Vagina (tissue), 2 donors: ENCODE results near the gene AHNAK. TPM values are rescaled to one million over a fixed set of nuclear protein-coding genes. Genes with fewer than 3 reads are reported as not detected.
"Not testable (repeated sequence)": the region's sequence is repeated elsewhere in the genome, so short reads cannot be mapped to it uniquely, and the experiment has no call there.

ENCODE experiments used
- DNase-seq, 2 donors: peaks; one replicate each; pipeline ENCODE4 v3.0.0-alpha.2; 2017; ENCODE audit errors: extremely low spot score in 2 of 2
- H3K27ac ChIP-seq: fragments of 200-600 bp; sonication (generic); one replicate; pipeline ENCODE4 v1.5.1; 2019
- H3K27me3 ChIP-seq: fragments of 200-600 bp; sonication (generic); one replicate; pipeline ENCODE4 v1.5.1; 2019
- H3K36me3 ChIP-seq, 2 donors: fragments of 200-600 bp; sonication (generic); one replicate each; pipeline ENCODE4 v1.5.1; 2017 to 2019
- H3K4me1 ChIP-seq: fragments of 200-600 bp; sonication (generic); one replicate; pipeline ENCODE4 v1.5.1; 2019
- H3K4me3 ChIP-seq, 2 donors: fragments of 200-600 bp; sonication (generic); 1 replicate in 1 of 2; 2 replicates in 1 of 2; pipeline ENCODE4 v1.5.1; 2016 to 2019
- H3K9me3 ChIP-seq: fragments of 200-600 bp; sonication (generic); one replicate; pipeline ENCODE4 v1.5.1; 2019
- POLR2A ChIP-seq, 2 donors: fragments of 450-650 bp; IDR thresholded peaks; one replicate each; pipeline ENCODE4 v1.6.1; 2017; ENCODE audit warnings: antibody characterized with exemption in 2 of 2, mild to moderate bottlenecking in 2 of 2, moderate library complexity in 2 of 2
- POLR2AphosphoS5 ChIP-seq, 2 donors: sonication (generic); formaldehyde crosslinking; IDR thresholded peaks; one replicate each; pipeline ENCODE4 v1.9.0; 2017; ENCODE audit warnings: antibody characterized with exemption in 2 of 2, mild to moderate bottlenecking in 2 of 2, low read depth in 1 of 2; ENCODE audit not compliant: insufficient read depth in 1 of 2
- intact Hi-C: fragments of 100-400 bp; cut with DNase I; formaldehyde crosslinking; loops from one replicate; pipeline ENCODE4 v1.15.1; 2023
- total RNA-seq: library from RNA; depleted of rRNA; stranded (reverse); fragments of >200 nt; gene quantifications from one replicate; pipeline ENCODE4 v1.2.3, GENCODE V29; 2016
- TF ChIP-seq, protein P1 (sequence below), 3 experiments: fragments of 450-650 bp in 2 of 3; fragments of 200-600 bp in 1 of 3; sonication (generic) in 1 of 3; IDR thresholded peaks; one replicate each; pipeline ENCODE4 v1.5.1; 2017 to 2019; ENCODE audit warnings: antibody characterized with exemption in 3 of 3, mild to moderate bottlenecking in 2 of 3, moderate library complexity in 2 of 3

AHNAK gene
- total RNA-seq, 1 donor from 2014 or later: 828 TPM

DNA sequence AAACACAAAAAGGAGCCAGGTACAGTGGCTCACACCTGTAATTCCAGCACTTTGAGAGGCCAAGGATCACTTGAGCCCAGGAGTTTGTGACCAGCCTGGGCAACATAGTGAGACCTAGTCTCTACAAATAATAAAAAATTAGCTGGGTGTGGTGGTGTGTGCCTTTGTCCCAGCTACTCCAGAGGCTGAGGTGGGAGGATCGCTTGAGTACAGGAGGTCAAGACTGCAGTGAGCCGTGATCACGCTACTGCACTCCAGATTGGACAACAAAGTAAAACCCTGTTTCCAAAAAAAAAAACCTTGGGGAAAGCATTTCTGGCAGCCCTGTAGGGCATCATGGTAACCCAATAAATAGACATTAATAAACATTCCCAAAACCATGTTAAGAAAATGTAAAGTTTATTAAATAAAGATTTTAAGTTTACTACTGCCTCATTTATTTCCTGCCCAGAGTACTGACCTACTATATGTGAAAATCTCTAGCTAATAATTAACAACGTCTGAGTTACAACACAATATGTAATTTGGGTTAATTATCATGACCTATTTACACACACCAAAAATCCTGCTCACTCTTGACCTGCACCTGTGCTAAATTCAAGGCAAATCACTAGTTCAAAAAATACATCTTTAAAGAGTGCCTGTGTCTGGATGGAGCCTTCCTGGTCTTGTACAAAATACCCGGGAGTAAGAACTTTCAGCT is 18.6 kb upstream of the AHNAK start:
- no peak for DNase-seq
- Histone ChIP-seq H3K4me3 (no peak overlapping the region), H3K36me3 (peaks cover 0 to 80% of the 10 kb centered on the region in 2 donors), H3K27me3 (no peaks in the 10 kb centered on the region), H3K4me1 (peaks cover 27% of the 10 kb centered on the region), H3K9me3 (no peaks in the 10 kb centered on the region), H3K27ac (no peak overlapping the region)
- TF ChIP-seq POLR2A (IDR thresholded peaks at IDR 0.05) (no peak), POLR2AphosphoS5 (IDR thresholded peaks at IDR 0.05; ENCODE audit: insufficient read depth in 1 of 2, low read depth in 1 of 2) (no peak)
- TF ChIP-seq, protein P1, sequence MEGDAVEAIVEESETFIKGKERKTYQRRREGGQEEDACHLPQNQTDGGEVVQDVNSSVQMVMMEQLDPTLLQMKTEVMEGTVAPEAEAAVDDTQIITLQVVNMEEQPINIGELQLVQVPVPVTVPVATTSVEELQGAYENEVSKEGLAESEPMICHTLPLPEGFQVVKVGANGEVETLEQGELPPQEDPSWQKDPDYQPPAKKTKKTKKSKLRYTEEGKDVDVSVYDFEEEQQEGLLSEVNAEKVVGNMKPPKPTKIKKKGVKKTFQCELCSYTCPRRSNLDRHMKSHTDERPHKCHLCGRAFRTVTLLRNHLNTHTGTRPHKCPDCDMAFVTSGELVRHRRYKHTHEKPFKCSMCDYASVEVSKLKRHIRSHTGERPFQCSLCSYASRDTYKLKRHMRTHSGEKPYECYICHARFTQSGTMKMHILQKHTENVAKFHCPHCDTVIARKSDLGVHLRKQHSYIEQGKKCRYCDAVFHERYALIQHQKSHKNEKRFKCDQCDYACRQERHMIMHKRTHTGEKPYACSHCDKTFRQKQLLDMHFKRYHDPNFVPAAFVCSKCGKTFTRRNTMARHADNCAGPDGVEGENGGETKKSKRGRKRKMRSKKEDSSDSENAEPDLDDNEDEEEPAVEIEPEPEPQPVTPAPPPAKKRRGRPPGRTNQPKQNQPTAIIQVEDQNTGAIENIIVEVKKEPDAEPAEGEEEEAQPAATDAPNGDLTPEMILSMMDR (IDR thresholded peaks at IDR 0.05): no peak
- intact Hi-C loops: no loop called here

DNA sequence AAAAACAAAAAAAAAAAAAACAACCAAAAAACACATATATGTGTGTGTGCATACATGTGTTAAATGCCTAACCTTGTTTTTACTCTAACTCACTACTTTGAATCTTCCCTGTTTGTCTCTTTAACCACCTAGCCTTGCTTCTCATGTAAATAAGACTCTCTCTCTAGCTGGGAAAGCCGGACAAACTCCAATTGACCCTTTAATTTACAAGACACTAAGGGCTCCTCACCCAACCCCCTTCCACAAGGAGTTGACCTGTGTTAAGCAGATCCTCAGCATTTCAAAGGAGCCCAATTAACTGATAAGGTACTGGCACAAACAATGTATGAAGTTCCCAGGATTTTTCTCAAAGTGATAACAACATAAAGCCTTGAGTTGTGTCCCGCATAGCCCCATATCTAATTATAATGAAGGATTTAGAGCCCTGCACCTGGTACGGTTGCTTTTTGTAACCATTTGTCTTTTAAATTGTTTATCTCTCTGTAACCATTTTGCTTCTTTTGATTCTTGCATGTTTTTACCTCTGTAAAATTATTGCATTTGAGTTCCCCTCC is 15.1 kb upstream of the AHNAK start:
- intact Hi-C loops, H3K27me3 ChIP-seq, H3K4me3 ChIP-seq, H3K9me3 ChIP-seq, DNase-seq: not testable (repeated sequence)
- H3K27ac ChIP-seq: peak overlapping the region; percentile 98
- H3K36me3 ChIP-seq: peaks cover 0 to 61% of the 10 kb centered on the region in 2 donors
- H3K4me1 ChIP-seq: peaks cover 46% of the 10 kb centered on the region

DNA sequence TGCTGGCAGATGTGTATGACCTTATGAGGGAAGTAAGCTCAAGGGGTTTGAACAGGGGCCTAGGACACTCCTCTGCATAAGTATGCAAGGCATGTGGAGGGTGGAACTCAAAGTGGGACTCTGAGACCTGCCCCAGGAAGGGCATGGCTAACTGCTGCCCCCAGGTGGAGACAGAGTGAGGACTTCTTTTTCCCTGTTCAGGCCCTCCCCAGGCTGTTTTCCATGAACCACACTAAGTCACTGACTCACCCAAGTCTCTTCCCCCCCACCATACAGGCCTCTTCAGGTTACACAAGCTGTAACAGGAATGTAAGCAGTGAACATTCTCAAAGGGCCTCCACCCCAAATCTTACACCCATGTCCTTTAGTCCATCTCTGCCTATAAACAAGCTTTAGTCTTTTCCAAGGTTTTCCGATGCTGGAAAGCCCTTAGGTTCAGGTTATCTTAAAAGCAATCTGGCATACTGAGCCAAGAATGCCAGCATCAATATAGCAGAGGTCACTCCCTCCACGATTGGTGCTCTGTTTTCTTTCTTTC is 14.0 kb upstream of the AHNAK start:
- TF ChIP-seq, protein P1 (IDR thresholded peaks at IDR 0.05): peak; percentile 73 to 90 (median 83)
- peak in 1 of 2 donors; percentile 93 for TF ChIP-seq POLR2AphosphoS5 (IDR thresholded peaks at IDR 0.05; ENCODE audit: insufficient read depth in 1 of 2, low read depth in 1 of 2)
- no peak for TF ChIP-seq POLR2A (IDR thresholded peaks at IDR 0.05)
- H3K4me3 ChIP-seq: no peak overlapping the region
- peak in 1 of 2 donors; percentile 97 for DNase-seq
- H3K4me1 ChIP-seq: peaks cover 58% of the 10 kb centered on the region
- H3K27ac ChIP-seq: peak overlapping the region; percentile 98
- H3K36me3 ChIP-seq: peaks cover 0 to 50% of the 10 kb centered on the region in 2 donors
- H3K27me3 ChIP-seq: no peaks in the 10 kb centered on the region
- intact Hi-C loops: no loop called here
- no peaks in the 10 kb centered on the region for H3K9me3 ChIP-seq

GRCh38 chr11:62559626-62560025 is 13.0 kb upstream of the AHNAK start:
- H3K27me3 ChIP-seq, DNase-seq, H3K4me3 ChIP-seq, H3K9me3 ChIP-seq, intact Hi-C loops: not testable (repeated sequence)
- Histone ChIP-seq H3K27ac (peak overlapping the region; percentile 98), H3K36me3 (peaks cover 0 to 40% of the 10 kb centered on the region in 2 donors), H3K4me1 (peaks cover 68% of the 10 kb centered on the region)

GRCh38 chr11:62559204-62559603 is 12.6 kb upstream of the AHNAK start:
- Histone ChIP-seq H3K4me1 (peaks cover 72% of the 10 kb centered on the region), H3K27me3 (no peaks in the 10 kb centered on the region), H3K27ac (peak overlapping the region; percentile 98), H3K4me3 (no peak overlapping the region), H3K9me3 (no peaks in the 10 kb centered on the region), H3K36me3 (peaks cover 0 to 39% of the 10 kb centered on the region in 2 donors)
- TF ChIP-seq, protein P1 (IDR thresholded peaks at IDR 0.05): no peak
- TF ChIP-seq POLR2AphosphoS5 (IDR thresholded peaks at IDR 0.05; ENCODE audit: insufficient read depth in 1 of 2, low read depth in 1 of 2): no peak
- no peak for TF ChIP-seq POLR2A (IDR thresholded peaks at IDR 0.05)
- intact Hi-C loops: no loop called here
- no peak for DNase-seq

GRCh38 chr11:62558669-62559068 is 12.1 kb upstream of the AHNAK start:
- H3K27me3 ChIP-seq: no peaks in the 10 kb centered on the region
- no peak for DNase-seq
- TF ChIP-seq POLR2A (IDR thresholded peaks at IDR 0.05): no peak
- H3K27ac ChIP-seq: peak overlapping the region; percentile 98
- no peak overlapping the region for H3K4me3 ChIP-seq
- H3K9me3 ChIP-seq: no peaks in the 10 kb centered on the region
- peaks cover 77% of the 10 kb centered on the region for H3K4me1 ChIP-seq
- peaks cover 0 to 33% of the 10 kb centered on the region in 2 donors for H3K36me3 ChIP-seq
- intact Hi-C loops: no loop called here
